Caco-2 (cell line): Measurements from ENCODE around the gene SUSD1. TPM values are rescaled to one million over a fixed set of nuclear protein-coding genes. Genes with fewer than 3 reads are reported as not detected.
A peak's percentile ranks its signal among the peaks of the same experiment; 100 is the strongest.

Experiments
- BruUV-seq: library from RNA; stranded (reverse); fragments of 400-500 nt; replicated peaks from 2 replicates; lab custom pipeline; 2021; lab: Mats Ljungman, UMichigan
- CTCF ChIA-PET: fragments of 300-600 bp; sonication (Branson Sonifier 250); formaldehyde crosslinking; loops from one replicate; lab custom pipeline; 2022; ENCODE audit warnings: antibody characterized with exemption; lab: Charles Lee
- POLR2A ChIA-PET: fragments of 300-600 bp; sonication (Branson Sonifier 250); formaldehyde crosslinking; loops from one replicate; lab custom pipeline; 2022; ENCODE audit warnings: antibody characterized with exemption; lab: Charles Lee
- DNase-seq, 2 experiments: peaks; one replicate each; pipeline versions ENCODE4 v3.0.0 to v3.0.0-alpha.2; 2020 to 2022
- H3K27me3 ChIP-seq: replicated peaks from 2 replicates; pipeline ENCODE4 v1.6.0; 2011; ENCODE audit warnings: low read length; ENCODE audit not compliant: control insufficient read depth, insufficient read depth
- H3K36me3 ChIP-seq: 2 replicates; pipeline ENCODE4 v1.5.1; 2011; ENCODE audit warnings: low read length; ENCODE audit not compliant: control insufficient read depth, insufficient read depth
- H3K4me1 ChIP-seq: fragments of 250-450 bp; sonication (Bioruptor Pico); 2 replicates; pipeline ENCODE4 v1.5.1; 2020; ENCODE audit warnings: mild to moderate bottlenecking
- H3K4me3 ChIP-seq: 2 replicates; pipeline ENCODE4 v1.5.1; 2011; ENCODE audit warnings: low read depth, mild to moderate bottlenecking, control low read depth, low read length
- H3K9me3 ChIP-seq: fragments of 250-450 bp; sonication (Bioruptor Pico); 2 replicates; pipeline ENCODE4 v1.5.1; 2020; ENCODE audit warnings: mild to moderate bottlenecking, moderate library complexity
- H3K27ac Mint-ChIP-seq: one replicate; pipeline ENCODE4 v1.8.0; 2022; ENCODE audit warnings: mixed read lengths; ENCODE audit not compliant: unreplicated experiment
- H3K27me3 Mint-ChIP-seq: one replicate; pipeline ENCODE4 v1.8.0; 2022; ENCODE audit warnings: mixed read lengths; ENCODE audit not compliant: insufficient read depth, unreplicated experiment
- H3K36me3 Mint-ChIP-seq: one replicate; pipeline ENCODE4 v1.8.0; 2022; ENCODE audit warnings: mild to moderate bottlenecking, mixed read lengths; ENCODE audit not compliant: insufficient read depth, unreplicated experiment
- H3K4me1 Mint-ChIP-seq: one replicate; pipeline ENCODE4 v1.8.0; 2022; ENCODE audit warnings: low read depth, mixed read lengths; ENCODE audit not compliant: unreplicated experiment
- H3K4me3 Mint-ChIP-seq: one replicate; pipeline ENCODE4 v1.8.0; 2022; ENCODE audit warnings: mild to moderate bottlenecking, moderate library complexity, mixed read lengths; ENCODE audit not compliant: unreplicated experiment
- H3K9me3 Mint-ChIP-seq: one replicate; pipeline ENCODE4 v1.8.0; 2022; ENCODE audit warnings: mixed read lengths; ENCODE audit not compliant: unreplicated experiment
- CTCF ChIP-seq, 2 experiments: fragments of 200-600 bp in 1 of 2; IDR thresholded peaks; 1 replicate in 1 of 2; 2 replicates in 1 of 2; pipeline versions ENCODE4 v1.5.1 to v1.8.0; 2011 to 2022; ENCODE audit warnings: antibody characterized with exemption in 1 of 2, control low read depth in 1 of 2, inconsistent platforms in 1 of 2, low read depth in 1 of 2, low read length in 1 of 2, mild to moderate bottlenecking in 1 of 2, moderate library complexity in 1 of 2; ENCODE audit not compliant: insufficient read depth in 1 of 2, severe bottlenecking in 1 of 2, unreplicated experiment in 1 of 2
- intact Hi-C: fragments of 100-400 bp; cut with micrococcal nuclease; formaldehyde crosslinking; loops from one replicate; pipeline ENCODE4 v1.10.0; 2022; ENCODE audit not compliant: unreplicated experiment
- total RNA-seq: library from RNA; stranded (reverse); gene quantifications from 2 replicates; pipeline ENCODE4 v1.2.3, GENCODE V29; 2022

The SUSD1 gene
- total RNA-seq, 1 experiment from 2014 or later = 53.4 TPM

- CTCF ChIA-PET = no interaction called here
Measured at GRCh38 chr9:112043423-112043822, 131.7 kb downstream of the SUSD1 start.

GRCh38 chr9:112042769-112043168 is 132.3 kb downstream of the SUSD1 start:
- no peak for TF ChIP-seq CTCF (IDR thresholded peaks at IDR 0.05; ENCODE audit: insufficient read depth in 1 of 2, low read depth in 1 of 2, low read length in 1 of 2, severe bottlenecking in 1 of 2, unreplicated experiment in 1 of 2)
- H3K27me3 ChIP-seq = no peaks in the 10 kb centered on the region
- Mint-ChIP-seq H3K36me3 (peaks cover 64% of the 10 kb centered on the region), H3K4me3 (no peak overlapping the region), H3K4me1 (peaks cover 11% of the 10 kb centered on the region), H3K9me3 (no peaks in the 10 kb centered on the region), H3K27ac (peak overlapping the region; percentile 88), H3K27me3 (no peaks in the 10 kb centered on the region)
- peaks cover 35% of the 10 kb centered on the region for H3K4me1 ChIP-seq
- no peak for DNase-seq
- intact Hi-C loops = loop anchor here (1.0 kb wide), 1 partner anchor 12 kb away; no protein-coding TSS in a partner anchor
- H3K9me3 ChIP-seq = no peaks in the 10 kb centered on the region
- H3K4me3 ChIP-seq = no peak overlapping the region
- POLR2A ChIA-PET = no interaction called here
- CTCF ChIA-PET = no interaction called here
- H3K36me3 ChIP-seq = peaks cover 2% of the 10 kb centered on the region
- BruUV-seq = no TSS peak

More at GRCh38 chr9:112043423-112043822, 131.7 kb downstream of the SUSD1 start:
- no peak for TF ChIP-seq CTCF (IDR thresholded peaks at IDR 0.05; ENCODE audit: insufficient read depth in 1 of 2, low read depth in 1 of 2, low read length in 1 of 2, severe bottlenecking in 1 of 2, unreplicated experiment in 1 of 2)
- POLR2A ChIA-PET = no interaction called here
- H3K4me3 Mint-ChIP-seq = no peak overlapping the region
- no TSS peak for BruUV-seq
- peaks cover 32% of the 10 kb centered on the region for H3K4me1 ChIP-seq
- no peaks in the 10 kb centered on the region for H3K9me3 ChIP-seq
- peaks cover 58% of the 10 kb centered on the region for H3K36me3 Mint-ChIP-seq
- no peak overlapping the region for H3K4me3 ChIP-seq
- intact Hi-C loops = no loop called here
- H3K27me3 Mint-ChIP-seq = no peaks in the 10 kb centered on the region
- H3K9me3 Mint-ChIP-seq = no peaks in the 10 kb centered on the region
- H3K36me3 ChIP-seq = peaks cover 3% of the 10 kb centered on the region
- peaks cover 11% of the 10 kb centered on the region for H3K4me1 Mint-ChIP-seq
- H3K27me3 ChIP-seq = no peaks in the 10 kb centered on the region
- H3K27ac Mint-ChIP-seq = no peak overlapping the region
- DNase-seq = no peak

DNA sequence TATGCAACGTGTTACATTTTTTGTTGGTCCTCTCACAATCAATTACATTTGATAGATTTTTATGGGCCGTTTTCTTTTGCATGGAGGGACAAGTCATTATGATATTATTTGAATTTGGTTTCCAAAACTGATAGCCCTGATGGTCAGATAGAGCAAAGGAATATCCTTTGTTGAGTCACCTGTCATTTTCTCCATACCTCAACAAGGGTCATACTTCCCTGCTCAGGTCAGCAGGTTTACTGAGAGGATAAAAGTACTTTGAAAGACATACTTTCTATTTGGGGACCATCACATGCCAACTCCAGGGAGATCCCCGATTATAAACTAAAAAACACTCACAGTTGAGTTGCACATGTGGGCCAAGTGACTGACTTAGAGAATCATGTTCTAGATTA is 132.9 kb downstream of the SUSD1 start:
- H3K27me3 ChIP-seq = no peaks in the 10 kb centered on the region
- H3K9me3 ChIP-seq = no peaks in the 10 kb centered on the region
- H3K4me1 Mint-ChIP-seq = peaks cover 12% of the 10 kb centered on the region
- BruUV-seq = no TSS peak
- CTCF ChIA-PET = no interaction called here
- peak overlapping the region; percentile 88 for H3K27ac Mint-ChIP-seq
- peaks cover 40% of the 10 kb centered on the region for H3K4me1 ChIP-seq
- H3K4me3 ChIP-seq = no peak overlapping the region
- H3K4me3 Mint-ChIP-seq = peak overlapping the region; percentile 39
- no peaks in the 10 kb centered on the region for H3K27me3 Mint-ChIP-seq
- peaks cover 67% of the 10 kb centered on the region for H3K36me3 Mint-ChIP-seq
- no peaks in the 10 kb centered on the region for H3K9me3 Mint-ChIP-seq
- peaks cover 2% of the 10 kb centered on the region for H3K36me3 ChIP-seq
- TF ChIP-seq CTCF (IDR thresholded peaks at IDR 0.05; ENCODE audit: insufficient read depth in 1 of 2, low read depth in 1 of 2, low read length in 1 of 2, severe bottlenecking in 1 of 2, unreplicated experiment in 1 of 2) = no peak
- intact Hi-C loops = loop anchor here (1.0 kb wide), 1 partner anchor 12 kb away; no protein-coding TSS in a partner anchor
- no peak for DNase-seq
- POLR2A ChIA-PET = no interaction called here
